OCI-LY1 (cell line): ENCODE results near the gene CHTF18.

Source experiments
- H2AFZ ChIP-seq: fragments of 200-600 bp; sonication (generic), shearing (Covaris generic); 2 replicates; pipeline ENCODE4 v1.6.0; 2014; ENCODE audit warnings: antibody characterized with exemption, mild to moderate bottlenecking, low read length
- H3F3A ChIP-seq: fragments of 200-600 bp; sonication (generic), shearing (Covaris generic); 2 replicates; pipeline ENCODE4 v1.6.0; 2014; ENCODE audit warnings: mild to moderate bottlenecking, antibody characterized with exemption, low read length, moderate library complexity; ENCODE audit not compliant: insufficient read depth
- H3K27ac ChIP-seq: fragments of 200-600 bp; sonication (generic); 2 replicates; pipeline ENCODE4 v1.5.1; 2014; ENCODE audit warnings: low read length, mixed run types, mild to moderate bottlenecking, low read depth; ENCODE audit not compliant: poor library complexity, severe bottlenecking
- H3K27me3 ChIP-seq: fragments of 200-600 bp; sonication (generic); 2 replicates; pipeline ENCODE4 v1.6.0; 2014; ENCODE audit warnings: antibody characterized with exemption, mild to moderate bottlenecking, low read length, moderate library complexity; ENCODE audit not compliant: insufficient read depth
- H3K36me3 ChIP-seq: fragments of 200-600 bp; sonication (generic); 2 replicates; pipeline ENCODE4 v1.6.1; 2014; ENCODE audit warnings: mild to moderate bottlenecking, antibody characterized with exemption, low read length, moderate library complexity, mixed read lengths; ENCODE audit not compliant: insufficient read depth
- H3K4me1 ChIP-seq: fragments of 200-600 bp; sonication (generic); 2 replicates; pipeline ENCODE4 v1.5.1; 2014; ENCODE audit warnings: mild to moderate bottlenecking, low read length, moderate library complexity; ENCODE audit not compliant: insufficient read depth, severe bottlenecking
- H3K4me2 ChIP-seq: fragments of 200-600 bp; sonication (generic), shearing (Covaris generic); 2 replicates; pipeline ENCODE4 v1.6.1; 2014; ENCODE audit warnings: low read length
- H3K4me3 ChIP-seq: fragments of 200-600 bp; sonication (generic); 2 replicates; pipeline ENCODE4 v1.5.1; 2014; ENCODE audit warnings: low read length, low read depth, mild to moderate bottlenecking, mixed read lengths; ENCODE audit not compliant: poor library complexity, severe bottlenecking
- H3K79me2 ChIP-seq: fragments of 200-600 bp; shearing (Covaris generic); 2 replicates; pipeline ENCODE4 v1.6.1; 2016; ENCODE audit warnings: mixed run types, low read length, mixed read lengths; ENCODE audit not compliant: insufficient read depth
- H3K9ac ChIP-seq: fragments of 200-600 bp; sonication (generic), shearing (Covaris generic); 2 replicates; pipeline ENCODE4 v1.6.1; 2014; ENCODE audit warnings: mild to moderate bottlenecking, low read length, mixed read lengths
- H3K9me2 ChIP-seq: fragments of 200-600 bp; sonication (generic), shearing (Covaris generic); 2 replicates; pipeline ENCODE4 v1.6.1; 2014; ENCODE audit warnings: low read depth, mild to moderate bottlenecking, low read length, mixed read lengths
- H3K9me3 ChIP-seq: fragments of 200-600 bp; shearing (Covaris generic); 2 replicates; pipeline ENCODE4 v1.6.1; 2014; ENCODE audit warnings: low read length, mixed read lengths
- H4K20me1 ChIP-seq: fragments of 200-600 bp; sonication (generic), shearing (Covaris generic); 2 replicates; pipeline ENCODE4 v1.6.0; 2016; ENCODE audit warnings: mild to moderate bottlenecking, low read length; ENCODE audit not compliant: insufficient read depth
- EZH2 ChIP-seq: fragments of 200-600 bp; sonication (generic), shearing (Covaris generic); IDR thresholded peaks from 2 replicates; pipeline ENCODE4 v1.8.0; 2017; ENCODE audit warnings: borderline replicate concordance, mixed run types, mild to moderate bottlenecking, antibody characterized with exemption, low read length, moderate library complexity, mixed read lengths
- TF ChIP-seq, protein P1 (sequence below): fragments of 200-600 bp; sonication (generic), shearing (Covaris generic); IDR thresholded peaks from 2 replicates; pipeline ENCODE4 v1.5.1; 2017; ENCODE audit warnings: mild to moderate bottlenecking, antibody characterized with exemption, low read length, moderate library complexity, mixed read lengths

The CHTF18 gene

DNA sequence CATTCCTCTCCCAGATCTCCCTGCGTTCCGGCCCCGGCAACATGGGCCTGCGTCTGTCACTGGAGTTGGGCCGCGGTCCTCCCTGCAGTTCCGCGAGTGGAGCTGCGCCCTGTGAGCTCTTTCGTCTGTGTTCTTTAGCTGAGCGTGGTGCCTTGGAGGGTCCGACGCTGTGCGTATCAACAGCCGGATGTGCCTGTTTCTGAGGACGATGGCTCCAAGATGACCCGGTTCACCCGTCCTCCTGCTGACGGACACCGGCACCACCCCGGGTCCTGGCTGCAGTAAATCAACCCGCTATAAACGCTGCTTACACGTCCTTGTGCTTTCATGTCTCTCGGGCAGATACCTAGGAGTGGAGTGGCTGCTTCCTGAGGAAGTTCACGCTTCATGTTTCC lies 56.9 kb downstream of the CHTF18 start:
- no peak for TF ChIP-seq EZH2
- TF ChIP-seq, protein P1, sequence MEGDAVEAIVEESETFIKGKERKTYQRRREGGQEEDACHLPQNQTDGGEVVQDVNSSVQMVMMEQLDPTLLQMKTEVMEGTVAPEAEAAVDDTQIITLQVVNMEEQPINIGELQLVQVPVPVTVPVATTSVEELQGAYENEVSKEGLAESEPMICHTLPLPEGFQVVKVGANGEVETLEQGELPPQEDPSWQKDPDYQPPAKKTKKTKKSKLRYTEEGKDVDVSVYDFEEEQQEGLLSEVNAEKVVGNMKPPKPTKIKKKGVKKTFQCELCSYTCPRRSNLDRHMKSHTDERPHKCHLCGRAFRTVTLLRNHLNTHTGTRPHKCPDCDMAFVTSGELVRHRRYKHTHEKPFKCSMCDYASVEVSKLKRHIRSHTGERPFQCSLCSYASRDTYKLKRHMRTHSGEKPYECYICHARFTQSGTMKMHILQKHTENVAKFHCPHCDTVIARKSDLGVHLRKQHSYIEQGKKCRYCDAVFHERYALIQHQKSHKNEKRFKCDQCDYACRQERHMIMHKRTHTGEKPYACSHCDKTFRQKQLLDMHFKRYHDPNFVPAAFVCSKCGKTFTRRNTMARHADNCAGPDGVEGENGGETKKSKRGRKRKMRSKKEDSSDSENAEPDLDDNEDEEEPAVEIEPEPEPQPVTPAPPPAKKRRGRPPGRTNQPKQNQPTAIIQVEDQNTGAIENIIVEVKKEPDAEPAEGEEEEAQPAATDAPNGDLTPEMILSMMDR, result no peak
- Histone ChIP-seq H3K9me3 (0 out of 2 replicates have a peak, but pooled peaks cover 3% of the 10 kb centered on the region), H3K36me3 (no peaks in the 10 kb centered on the region), H3K9ac (no peak overlapping the region), H2AFZ (no peak overlapping the region), H3K4me2 (no peak overlapping the region), H3K79me2 (no peaks in the 10 kb centered on the region), H3K9me2 (no peaks in the 10 kb centered on the region), H3F3A (no peaks in the 10 kb centered on the region), H3K4me1 (no peaks in the 10 kb centered on the region), H3K27ac (no peak overlapping the region), H4K20me1 (no peaks in the 10 kb centered on the region), H3K27me3 (no peaks in the 10 kb centered on the region), H3K4me3 (no peak overlapping the region)

DNA sequence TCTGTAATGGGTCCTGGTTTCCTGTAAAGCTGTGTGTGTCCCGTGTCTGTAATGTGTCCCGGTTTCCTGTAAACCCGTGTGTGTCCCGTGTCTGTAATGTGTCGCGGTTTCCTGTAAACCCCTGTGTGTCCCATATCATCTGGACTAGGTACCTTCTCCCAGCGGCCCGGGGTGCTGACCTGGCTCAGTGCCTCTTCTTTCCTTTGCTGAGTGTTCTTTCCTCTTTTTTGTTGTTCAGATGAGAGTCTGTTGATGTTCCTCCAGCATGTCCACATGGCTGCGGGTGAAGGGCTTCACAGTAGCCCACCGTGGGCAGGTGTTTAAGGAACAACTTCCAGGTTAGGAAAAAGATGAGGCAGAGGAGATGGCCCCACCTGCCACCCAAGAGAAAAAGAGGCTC lies 58.7 kb downstream of the CHTF18 start:
- H3F3A ChIP-seq, result no peaks in the 10 kb centered on the region
- no peak overlapping the region for H2AFZ ChIP-seq
- TF ChIP-seq EZH2, result no peak
- TF ChIP-seq, protein P1, result no peak
- H3K4me3 ChIP-seq, result no peak overlapping the region
- no peaks in the 10 kb centered on the region for H3K27me3 ChIP-seq
- no peak overlapping the region for H3K4me2 ChIP-seq
- H4K20me1 ChIP-seq, result no peaks in the 10 kb centered on the region
- no peaks in the 10 kb centered on the region for H3K9me2 ChIP-seq
- 0 out of 2 replicates have a peak, but pooled peaks cover 4% of the 10 kb centered on the region for H3K9me3 ChIP-seq
- H3K4me1 ChIP-seq, result no peaks in the 10 kb centered on the region
- no peaks in the 10 kb centered on the region for H3K36me3 ChIP-seq
- H3K9ac ChIP-seq, result no peak overlapping the region
- no peak overlapping the region for H3K27ac ChIP-seq
- H3K79me2 ChIP-seq, result no peaks in the 10 kb centered on the region
